ENCODE measurements around the gene RNU5B-1.
"Not testable (repeated sequence)": the region's sequence is repeated elsewhere in the genome, so short reads cannot be mapped to it uniquely, and the experiment has no call there.

DNA sequence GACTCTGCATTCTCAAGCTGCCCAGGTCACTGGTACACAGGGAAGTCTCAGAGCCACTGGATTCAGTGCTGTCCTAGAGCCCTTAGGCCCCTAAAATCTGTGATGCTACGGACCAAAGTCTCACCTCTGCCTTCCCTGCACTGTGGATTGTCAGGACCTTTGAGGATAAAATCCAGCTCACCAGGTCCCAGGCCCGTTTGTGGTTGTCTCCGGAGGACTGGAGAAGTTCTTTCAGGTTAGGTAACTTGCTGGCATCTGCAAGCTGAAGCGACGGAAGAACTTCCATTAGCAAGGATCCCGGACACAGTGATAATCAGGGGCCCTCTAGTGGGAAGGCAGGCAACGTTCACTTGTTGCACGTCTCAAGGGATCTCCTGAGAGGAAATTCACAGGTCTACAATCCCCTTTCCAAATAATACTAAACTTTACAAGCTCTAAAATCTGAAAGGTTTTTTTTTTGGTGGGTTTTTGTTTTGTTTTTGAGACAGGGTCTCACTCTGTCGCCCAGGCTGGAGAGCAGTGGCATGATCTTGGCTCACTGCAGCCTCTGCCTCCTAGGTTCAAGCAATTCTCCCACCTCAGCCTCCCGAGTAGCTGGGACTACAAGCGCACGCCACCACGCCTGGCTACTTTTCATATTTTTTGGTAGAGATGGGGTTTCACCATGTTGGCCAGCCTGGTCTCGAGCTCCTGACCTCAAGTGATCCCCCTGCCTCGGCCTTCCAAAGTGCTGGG, 33.5 kb upstream of the RNU5B-1 start:
- TF ChIP-seq, protein P1, sequence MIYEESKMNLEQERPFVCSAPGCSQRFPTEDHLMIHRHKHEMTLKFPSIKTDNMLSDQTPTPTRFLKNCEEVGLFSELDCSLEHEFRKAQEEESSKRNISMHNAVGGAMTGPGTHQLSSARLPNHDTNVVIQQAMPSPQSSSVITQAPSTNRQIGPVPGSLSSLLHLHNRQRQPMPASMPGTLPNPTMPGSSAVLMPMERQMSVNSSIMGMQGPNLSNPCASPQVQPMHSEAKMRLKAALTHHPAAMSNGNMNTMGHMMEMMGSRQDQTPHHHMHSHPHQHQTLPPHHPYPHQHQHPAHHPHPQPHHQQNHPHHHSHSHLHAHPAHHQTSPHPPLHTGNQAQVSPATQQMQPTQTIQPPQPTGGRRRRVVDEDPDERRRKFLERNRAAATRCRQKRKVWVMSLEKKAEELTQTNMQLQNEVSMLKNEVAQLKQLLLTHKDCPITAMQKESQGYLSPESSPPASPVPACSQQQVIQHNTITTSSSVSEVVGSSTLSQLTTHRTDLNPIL (CRISPR knock-in tag; IDR thresholded peaks at IDR 0.05) = not testable (repeated sequence)
- TF ChIP-seq, protein P2, sequence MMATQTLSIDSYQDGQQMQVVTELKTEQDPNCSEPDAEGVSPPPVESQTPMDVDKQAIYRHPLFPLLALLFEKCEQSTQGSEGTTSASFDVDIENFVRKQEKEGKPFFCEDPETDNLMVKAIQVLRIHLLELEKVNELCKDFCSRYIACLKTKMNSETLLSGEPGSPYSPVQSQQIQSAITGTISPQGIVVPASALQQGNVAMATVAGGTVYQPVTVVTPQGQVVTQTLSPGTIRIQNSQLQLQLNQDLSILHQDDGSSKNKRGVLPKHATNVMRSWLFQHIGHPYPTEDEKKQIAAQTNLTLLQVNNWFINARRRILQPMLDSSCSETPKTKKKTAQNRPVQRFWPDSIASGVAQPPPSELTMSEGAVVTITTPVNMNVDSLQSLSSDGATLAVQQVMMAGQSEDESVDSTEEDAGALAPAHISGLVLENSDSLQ (IDR thresholded peaks at IDR 0.05) = not testable (repeated sequence)
- TF ChIP-seq, protein P3, sequence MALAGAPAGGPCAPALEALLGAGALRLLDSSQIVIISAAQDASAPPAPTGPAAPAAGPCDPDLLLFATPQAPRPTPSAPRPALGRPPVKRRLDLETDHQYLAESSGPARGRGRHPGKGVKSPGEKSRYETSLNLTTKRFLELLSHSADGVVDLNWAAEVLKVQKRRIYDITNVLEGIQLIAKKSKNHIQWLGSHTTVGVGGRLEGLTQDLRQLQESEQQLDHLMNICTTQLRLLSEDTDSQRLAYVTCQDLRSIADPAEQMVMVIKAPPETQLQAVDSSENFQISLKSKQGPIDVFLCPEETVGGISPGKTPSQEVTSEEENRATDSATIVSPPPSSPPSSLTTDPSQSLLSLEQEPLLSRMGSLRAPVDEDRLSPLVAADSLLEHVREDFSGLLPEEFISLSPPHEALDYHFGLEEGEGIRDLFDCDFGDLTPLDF (CRISPR knock-in tag; IDR thresholded peaks at IDR 0.05) = not testable (repeated sequence)
- TF ChIP-seq EGR1 (conservative IDR thresholded peaks at IDR 0.05); ZNF24 (IDR thresholded peaks at IDR 0.05); GATA2 (CRISPR knock-in tag; IDR thresholded peaks at IDR 0.05); LEF1 (IDR thresholded peaks at IDR 0.05): not testable (repeated sequence)
- TF ChIP-seq, protein P4, sequence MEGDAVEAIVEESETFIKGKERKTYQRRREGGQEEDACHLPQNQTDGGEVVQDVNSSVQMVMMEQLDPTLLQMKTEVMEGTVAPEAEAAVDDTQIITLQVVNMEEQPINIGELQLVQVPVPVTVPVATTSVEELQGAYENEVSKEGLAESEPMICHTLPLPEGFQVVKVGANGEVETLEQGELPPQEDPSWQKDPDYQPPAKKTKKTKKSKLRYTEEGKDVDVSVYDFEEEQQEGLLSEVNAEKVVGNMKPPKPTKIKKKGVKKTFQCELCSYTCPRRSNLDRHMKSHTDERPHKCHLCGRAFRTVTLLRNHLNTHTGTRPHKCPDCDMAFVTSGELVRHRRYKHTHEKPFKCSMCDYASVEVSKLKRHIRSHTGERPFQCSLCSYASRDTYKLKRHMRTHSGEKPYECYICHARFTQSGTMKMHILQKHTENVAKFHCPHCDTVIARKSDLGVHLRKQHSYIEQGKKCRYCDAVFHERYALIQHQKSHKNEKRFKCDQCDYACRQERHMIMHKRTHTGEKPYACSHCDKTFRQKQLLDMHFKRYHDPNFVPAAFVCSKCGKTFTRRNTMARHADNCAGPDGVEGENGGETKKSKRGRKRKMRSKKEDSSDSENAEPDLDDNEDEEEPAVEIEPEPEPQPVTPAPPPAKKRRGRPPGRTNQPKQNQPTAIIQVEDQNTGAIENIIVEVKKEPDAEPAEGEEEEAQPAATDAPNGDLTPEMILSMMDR (IDR thresholded peaks at IDR 0.05 in 2 of 3, conservative IDR thresholded peaks at IDR 0.05 in 1 of 3; ENCODE audit: insufficient read depth in 2 of 3, low read depth in 1 of 3, low read length in 3 of 3) = peak; percentile 81 to 93 (median 83)
- TF ChIP-seq, protein P5, sequence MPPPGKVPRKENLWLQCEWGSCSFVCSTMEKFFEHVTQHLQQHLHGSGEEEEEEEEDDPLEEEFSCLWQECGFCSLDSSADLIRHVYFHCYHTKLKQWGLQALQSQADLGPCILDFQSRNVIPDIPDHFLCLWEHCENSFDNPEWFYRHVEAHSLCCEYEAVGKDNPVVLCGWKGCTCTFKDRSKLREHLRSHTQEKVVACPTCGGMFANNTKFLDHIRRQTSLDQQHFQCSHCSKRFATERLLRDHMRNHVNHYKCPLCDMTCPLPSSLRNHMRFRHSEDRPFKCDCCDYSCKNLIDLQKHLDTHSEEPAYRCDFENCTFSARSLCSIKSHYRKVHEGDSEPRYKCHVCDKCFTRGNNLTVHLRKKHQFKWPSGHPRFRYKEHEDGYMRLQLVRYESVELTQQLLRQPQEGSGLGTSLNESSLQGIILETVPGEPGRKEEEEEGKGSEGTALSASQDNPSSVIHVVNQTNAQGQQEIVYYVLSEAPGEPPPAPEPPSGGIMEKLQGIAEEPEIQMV (tag; conservative IDR thresholded peaks at IDR 0.05; ENCODE audit: low read depth) = not testable (repeated sequence)
- TF ChIP-seq, protein P6, sequence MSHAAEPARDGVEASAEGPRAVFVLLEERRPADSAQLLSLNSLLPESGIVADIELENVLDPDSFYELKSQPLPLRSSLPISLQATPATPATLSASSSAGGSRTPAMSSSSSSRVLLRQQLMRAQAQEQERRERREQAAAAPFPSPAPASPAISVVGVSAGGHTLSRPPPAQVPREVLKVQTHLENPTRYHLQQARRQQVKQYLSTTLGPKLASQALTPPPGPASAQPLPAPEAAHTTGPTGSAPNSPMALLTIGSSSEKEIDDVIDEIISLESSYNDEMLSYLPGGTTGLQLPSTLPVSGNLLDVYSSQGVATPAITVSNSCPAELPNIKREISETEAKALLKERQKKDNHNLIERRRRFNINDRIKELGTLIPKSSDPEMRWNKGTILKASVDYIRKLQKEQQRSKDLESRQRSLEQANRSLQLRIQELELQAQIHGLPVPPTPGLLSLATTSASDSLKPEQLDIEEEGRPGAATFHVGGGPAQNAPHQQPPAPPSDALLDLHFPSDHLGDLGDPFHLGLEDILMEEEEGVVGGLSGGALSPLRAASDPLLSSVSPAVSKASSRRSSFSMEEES (CRISPR knock-in tag; IDR thresholded peaks at IDR 0.05) = not testable (repeated sequence)
- TF ChIP-seq, protein P7, sequence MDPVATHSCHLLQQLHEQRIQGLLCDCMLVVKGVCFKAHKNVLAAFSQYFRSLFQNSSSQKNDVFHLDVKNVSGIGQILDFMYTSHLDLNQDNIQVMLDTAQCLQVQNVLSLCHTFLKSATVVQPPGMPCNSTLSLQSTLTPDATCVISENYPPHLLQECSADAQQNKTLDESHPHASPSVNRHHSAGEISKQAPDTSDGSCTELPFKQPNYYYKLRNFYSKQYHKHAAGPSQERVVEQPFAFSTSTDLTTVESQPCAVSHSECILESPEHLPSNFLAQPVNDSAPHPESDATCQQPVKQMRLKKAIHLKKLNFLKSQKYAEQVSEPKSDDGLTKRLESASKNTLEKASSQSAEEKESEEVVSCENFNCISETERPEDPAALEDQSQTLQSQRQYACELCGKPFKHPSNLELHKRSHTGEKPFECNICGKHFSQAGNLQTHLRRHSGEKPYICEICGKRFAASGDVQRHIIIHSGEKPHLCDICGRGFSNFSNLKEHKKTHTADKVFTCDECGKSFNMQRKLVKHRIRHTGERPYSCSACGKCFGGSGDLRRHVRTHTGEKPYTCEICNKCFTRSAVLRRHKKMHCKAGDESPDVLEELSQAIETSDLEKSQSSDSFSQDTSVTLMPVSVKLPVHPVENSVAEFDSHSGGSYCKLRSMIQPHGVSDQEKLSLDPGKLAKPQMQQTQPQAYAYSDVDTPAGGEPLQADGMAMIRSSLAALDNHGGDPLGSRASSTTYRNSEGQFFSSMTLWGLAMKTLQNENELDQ (CRISPR knock-in tag; IDR thresholded peaks at IDR 0.05; ENCODE audit: borderline replicate concordance) = not testable (repeated sequence)

Measured in K562 (cell line).